Astrocyte of the cerebellum (primary cell): ENCODE results near the gene NOM1.

Experiments used
- DNase-seq: peaks from one replicate; pipeline ENCODE4 v3.0.0-alpha.2; 2011; ENCODE audit warnings: low read depth
- H3K4me3 ChIP-seq: 2 replicates; pipeline ENCODE4 v1.5.1; 2011; ENCODE audit warnings: mild to moderate bottlenecking, low read depth, low read length, moderate library complexity
- in situ Hi-C: cut with HindIII; loops from 2 replicates; pipeline ENCODE4 v1.10.0; 2017; ENCODE audit warnings: low sequenced_read_pairs
- TF ChIP-seq, protein P1 (sequence below): IDR thresholded peaks from 2 replicates; pipeline ENCODE4 v1.5.1; 2012; ENCODE audit warnings: low read length, low read depth, moderate library complexity, mild to moderate bottlenecking; ENCODE audit errors: missing control alignments

Gene NOM1

DNA sequence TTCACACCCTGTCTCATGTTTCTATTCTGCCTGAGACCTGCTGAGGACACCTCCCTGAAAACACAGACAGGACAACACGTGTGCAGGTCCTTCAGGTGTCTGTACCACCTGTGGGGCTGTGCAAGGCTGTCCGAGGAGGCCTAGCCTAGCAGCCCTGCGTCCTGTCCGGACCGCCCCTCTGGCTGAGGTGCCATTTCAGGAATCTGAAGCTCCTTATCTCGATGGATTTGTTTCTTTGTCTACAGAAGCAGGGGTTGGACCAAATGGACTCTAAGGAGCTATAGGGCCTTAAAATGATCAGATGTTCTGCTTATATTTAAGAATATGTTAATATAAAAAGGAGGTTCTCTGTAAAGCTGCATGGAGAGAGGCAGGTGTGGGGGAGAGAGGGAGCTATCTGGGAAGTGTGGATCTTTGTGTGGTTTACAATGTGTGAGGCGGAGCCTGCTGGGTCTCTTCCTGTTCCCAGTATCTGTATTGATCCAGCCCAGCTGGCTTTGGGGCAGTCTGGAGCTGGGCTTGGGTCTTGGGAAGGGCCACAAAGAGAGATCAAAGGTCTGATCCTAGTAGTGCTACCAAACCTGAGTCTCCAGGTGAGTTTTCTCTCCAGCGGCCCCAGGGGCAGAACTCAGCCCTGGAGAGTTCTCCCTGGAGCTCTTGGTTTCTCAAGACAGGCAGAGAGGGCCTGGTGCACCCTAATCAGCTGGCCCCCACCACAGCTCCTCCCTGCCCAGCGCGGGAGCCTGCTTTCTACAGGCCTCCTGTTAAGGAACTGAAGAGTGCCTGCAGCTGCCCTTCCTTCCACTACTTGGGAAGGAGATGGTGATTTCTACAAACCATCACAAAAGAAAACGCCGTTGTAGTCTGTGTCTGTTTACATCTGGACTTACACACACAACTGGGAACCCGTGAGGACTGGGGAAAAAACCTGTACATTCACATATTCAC is 64.4 kb downstream of the NOM1 start:
- H3K4me3 ChIP-seq = no peak overlapping the region
- TF ChIP-seq, protein P1, sequence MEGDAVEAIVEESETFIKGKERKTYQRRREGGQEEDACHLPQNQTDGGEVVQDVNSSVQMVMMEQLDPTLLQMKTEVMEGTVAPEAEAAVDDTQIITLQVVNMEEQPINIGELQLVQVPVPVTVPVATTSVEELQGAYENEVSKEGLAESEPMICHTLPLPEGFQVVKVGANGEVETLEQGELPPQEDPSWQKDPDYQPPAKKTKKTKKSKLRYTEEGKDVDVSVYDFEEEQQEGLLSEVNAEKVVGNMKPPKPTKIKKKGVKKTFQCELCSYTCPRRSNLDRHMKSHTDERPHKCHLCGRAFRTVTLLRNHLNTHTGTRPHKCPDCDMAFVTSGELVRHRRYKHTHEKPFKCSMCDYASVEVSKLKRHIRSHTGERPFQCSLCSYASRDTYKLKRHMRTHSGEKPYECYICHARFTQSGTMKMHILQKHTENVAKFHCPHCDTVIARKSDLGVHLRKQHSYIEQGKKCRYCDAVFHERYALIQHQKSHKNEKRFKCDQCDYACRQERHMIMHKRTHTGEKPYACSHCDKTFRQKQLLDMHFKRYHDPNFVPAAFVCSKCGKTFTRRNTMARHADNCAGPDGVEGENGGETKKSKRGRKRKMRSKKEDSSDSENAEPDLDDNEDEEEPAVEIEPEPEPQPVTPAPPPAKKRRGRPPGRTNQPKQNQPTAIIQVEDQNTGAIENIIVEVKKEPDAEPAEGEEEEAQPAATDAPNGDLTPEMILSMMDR = no peak
- no peak for DNase-seq
- in situ Hi-C loops = no loop called here

DNA sequence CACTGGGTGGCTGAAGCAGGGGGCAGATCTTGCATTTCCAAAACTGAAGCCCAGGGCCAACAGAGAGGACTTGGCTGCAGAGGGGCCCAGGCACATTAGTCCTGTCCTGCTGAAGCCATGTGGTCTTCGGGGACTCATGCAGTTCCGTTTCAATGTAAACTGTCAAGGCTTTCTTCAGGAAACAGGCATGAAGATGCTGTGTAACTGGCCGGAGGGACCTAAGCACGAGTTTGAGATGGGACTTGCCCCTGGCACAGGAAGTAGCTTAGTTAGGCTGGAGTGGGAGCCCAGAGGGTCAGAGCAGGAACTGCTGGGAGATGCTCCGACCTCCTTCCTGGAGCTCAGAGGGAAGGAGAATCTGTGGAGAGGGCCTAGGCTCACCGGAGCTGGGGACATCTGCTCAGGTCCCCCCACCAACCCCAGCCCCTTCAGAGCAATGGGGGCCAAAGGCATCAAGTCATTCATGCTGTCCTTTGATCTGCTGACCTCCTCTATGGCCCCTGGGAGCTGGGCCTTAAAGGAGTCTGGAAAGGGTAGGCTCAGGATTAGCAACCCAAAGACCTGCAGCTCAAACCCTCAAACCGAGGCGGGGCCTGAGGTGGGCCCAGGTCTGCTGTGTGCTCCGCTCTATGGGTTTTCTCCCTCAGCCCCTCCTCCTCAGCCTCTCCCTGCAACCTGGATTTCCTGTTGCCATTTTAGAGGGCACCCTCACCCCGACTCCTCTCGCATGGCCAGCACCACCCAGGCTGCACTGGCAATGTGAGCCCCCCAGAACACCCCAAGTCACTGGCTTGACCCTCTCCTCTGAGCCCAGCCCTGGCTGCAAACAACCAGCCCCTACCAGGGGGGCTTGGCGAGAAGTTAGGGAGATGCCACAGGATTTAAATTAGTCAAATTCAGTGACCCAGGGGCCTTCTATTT is 65.4 kb downstream of the NOM1 start:
- DNase-seq = no peak
- no peak overlapping the region for H3K4me3 ChIP-seq
- TF ChIP-seq, protein P1 = no peak
- in situ Hi-C loops = no loop called here

DNA sequence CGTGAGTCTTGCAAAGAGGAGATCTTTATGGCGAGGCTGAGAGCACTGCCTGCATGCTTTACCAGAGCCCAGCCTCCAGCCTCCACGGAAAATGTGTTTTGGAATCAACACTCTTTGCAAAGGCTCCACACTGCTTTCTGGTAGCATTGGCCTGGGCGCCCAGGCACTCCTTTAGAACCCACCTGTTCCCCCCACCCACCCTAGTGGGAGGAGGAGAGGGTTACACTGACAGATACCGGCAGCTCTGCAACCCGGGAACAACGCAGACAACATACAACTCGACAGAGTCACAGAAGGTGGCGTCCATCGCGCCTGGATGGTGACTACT is 66.5 kb downstream of the NOM1 start:
- in situ Hi-C loops = no loop called here
- TF ChIP-seq, protein P1 = no peak
- DNase-seq = no peak
- no peak overlapping the region for H3K4me3 ChIP-seq

DNA sequence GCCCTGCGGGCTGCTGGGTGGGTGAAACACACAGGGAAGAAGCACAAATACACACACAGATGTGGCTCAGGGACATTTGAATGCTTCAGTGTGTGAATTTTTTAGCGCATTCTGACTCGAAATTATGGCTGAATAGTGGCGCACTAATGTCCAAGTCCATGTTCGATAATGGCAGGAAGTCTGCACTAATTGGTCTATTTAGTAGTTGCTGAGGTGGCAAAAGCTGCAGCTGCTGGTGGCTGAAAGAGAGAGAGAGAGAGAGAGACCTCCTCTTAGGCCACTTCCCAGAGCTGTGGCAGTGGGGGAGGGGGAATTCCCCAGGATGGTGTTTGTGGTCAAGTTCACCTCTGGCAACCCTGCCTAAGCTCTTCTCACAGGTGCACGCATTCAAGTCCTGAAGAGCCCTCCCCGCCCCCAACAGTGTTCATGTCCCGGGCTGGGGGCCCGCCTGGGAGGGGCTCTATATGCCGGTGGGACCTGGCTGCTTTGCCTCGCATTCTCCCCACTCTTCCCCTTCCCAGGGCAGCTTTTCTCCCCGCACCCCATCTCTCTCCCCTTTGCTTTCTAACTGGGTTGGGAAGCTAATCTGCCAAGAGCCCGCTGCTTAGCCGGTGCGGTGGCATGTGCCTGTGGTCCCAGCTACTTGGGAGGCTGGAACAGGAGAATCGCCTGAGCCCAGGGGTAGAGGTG is 67.0 kb downstream of the NOM1 start:
- no peak overlapping the region for H3K4me3 ChIP-seq
- in situ Hi-C loops = no loop called here
- no peak for DNase-seq
- TF ChIP-seq, protein P1 = no peak

DNA sequence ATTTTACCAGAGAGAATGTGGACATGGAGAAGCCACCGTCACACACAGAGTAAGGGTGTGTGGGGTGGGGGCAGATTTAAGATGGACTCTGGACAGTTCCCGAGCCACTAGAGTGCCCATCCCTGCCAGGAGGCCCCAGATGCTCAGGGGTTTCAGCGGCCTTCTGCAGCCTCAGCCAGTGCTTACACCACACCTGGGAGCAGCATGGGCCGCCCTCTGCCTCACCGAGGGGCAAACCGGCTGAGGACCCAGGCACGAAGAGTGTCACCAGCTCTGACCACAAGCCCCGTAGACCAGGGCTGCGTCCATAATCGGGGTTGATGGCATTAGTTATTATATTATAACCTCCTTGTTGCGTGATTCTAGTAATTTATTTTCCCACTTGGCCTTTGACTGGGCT is 67.6 kb downstream of the NOM1 start:
- no peak for DNase-seq
- TF ChIP-seq, protein P1 = no peak
- no peak overlapping the region for H3K4me3 ChIP-seq
- in situ Hi-C loops = no loop called here

DNA sequence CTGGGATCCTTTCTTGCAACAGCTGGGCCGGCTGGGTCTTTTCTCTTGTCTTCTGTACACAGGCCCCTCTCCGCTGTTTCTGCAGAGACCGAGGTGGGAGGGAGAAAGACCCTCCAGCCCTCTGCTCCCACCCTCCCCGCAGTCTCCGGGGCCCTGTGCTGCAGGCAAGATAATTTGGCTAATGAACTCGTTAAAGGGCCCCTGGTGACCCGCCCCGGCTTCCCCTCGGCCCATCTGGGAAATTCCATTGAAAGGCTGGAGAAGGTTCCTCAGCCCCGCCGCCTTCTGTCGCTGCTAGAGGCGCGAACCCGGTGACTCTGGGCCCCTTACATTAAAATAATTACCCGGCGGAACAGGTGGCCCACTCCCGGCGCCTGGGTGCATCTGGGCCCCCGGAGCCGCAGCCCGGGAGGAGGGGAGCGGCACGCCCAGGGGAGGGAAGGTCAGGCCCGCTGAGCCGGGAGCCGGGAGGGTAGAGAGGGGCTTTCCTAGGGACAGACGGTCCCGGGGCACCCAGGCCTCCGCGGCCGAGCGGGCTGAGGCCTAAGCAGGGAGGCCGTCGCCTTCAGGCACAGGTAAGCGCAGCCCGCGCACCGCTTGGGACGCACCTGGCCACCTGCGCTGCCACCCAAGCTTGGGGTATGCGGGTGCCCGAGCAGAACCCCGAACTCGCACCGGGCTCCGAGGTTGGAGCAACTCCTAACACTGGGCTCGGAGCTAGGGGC is 68.3 kb downstream of the NOM1 start:
- no peak overlapping the region for H3K4me3 ChIP-seq
- TF ChIP-seq, protein P1 = no peak
- no peak for DNase-seq
- in situ Hi-C loops = no loop called here
